ENCODE results near the gene DISC1.

- no peak for TF ChIP-seq CTCF (IDR thresholded peaks at IDR 0.05)
- no peak for TF ChIP-seq POLR2A (IDR thresholded peaks at IDR 0.05)
These were observed 9.6 kb downstream of the DISC1 start for GRCh38 chr1:231636157-231636556.
